Fibroblast of peridontal ligament (primary cell): Measurements from ENCODE around the gene RTCA.
"Not testable (repeated sequence)": the region's sequence is repeated elsewhere in the genome, so short reads cannot be mapped to it uniquely, and the experiment has no call there.

Source experiments
- DNase-seq: peaks from one replicate; pipeline ENCODE4 v3.0.0-alpha.2; 2010; ENCODE audit errors: extremely low read depth

Gene RTCA

GRCh38 chr1:100261686-100262085 lies 4.3 kb upstream of the RTCA start:
- no peak for DNase-seq

DNA sequence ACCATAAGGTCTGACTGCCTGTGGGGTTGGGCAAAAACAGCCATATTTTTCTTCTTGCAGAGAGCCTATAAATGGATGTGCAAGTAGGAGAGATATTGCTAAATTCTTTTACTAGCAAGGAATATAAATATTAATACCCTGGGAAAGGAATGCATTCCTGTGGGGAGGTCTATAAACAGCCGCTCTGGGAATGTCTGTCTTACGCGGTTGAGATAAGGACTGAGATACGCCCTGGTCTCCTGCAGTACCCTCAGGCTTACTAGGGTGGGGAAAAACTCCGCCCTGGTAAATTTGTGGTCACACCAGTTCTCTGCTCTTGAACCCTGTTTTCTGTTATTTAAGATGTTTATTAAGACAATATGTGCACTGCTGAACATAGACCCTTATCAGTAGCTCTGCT lies 1.9 kb upstream of the RTCA start:
- DNase-seq: not testable (repeated sequence)

GRCh38 chr1:100265562-100265930 lies 470 bp upstream of the RTCA start:
- DNase-seq: peak; percentile 56

- peak; percentile 3 for DNase-seq
These were observed 725 bp downstream of the RTCA start for GRCh38 chr1:100266741-100267140.

DNA sequence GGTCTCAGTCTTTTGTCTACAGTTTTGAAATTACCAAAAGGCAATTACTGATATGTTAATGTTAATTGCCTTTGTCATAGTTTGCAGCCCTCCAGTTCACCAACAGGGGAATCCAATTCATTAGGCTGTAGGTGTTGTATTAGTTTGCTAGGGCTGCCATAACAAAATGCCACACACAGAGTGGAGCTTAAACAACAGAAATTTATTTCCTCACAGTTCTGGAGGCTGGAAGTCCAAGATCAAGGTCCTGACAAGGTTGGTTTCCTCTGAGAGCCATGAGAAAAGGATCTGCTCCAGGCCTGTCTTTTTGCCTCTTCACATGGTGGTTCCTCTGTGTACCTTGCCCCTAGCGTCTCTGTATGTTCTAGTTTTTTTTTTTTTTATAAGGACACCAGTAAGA lies 1.3 kb downstream of the RTCA start:
- DNase-seq: no peak

DNA sequence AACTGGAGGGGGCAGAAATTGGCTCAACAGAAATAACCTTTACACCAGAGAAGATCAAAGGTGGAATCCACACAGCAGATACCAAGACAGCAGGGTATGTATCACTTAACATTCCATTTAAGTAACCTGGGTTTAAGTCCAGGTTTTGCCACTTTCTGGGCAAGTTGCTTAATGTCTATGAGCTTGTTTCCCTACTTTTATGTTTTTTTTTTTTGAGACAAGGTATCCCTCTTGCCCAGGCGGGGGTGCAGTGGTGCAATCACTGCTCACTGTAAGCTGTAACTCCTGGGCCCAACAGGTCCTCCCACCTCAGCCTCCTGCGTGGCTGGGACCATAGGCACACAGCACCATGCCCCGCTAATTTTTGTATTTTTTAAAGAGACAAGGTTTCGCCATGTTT lies 2.2 kb downstream of the RTCA start:
- no peak for DNase-seq

- DNase-seq: peak; percentile 12
These were observed 11.8 kb downstream of the RTCA start for GRCh38 chr1:100277866-100278265.

GRCh38 chr1:100279358-100279923 lies 13.4 kb downstream of the RTCA start:
- no peak for DNase-seq

- DNase-seq: no peak
These were observed 14.1 kb downstream of the RTCA start for GRCh38 chr1:100279954-100280682.

DNA sequence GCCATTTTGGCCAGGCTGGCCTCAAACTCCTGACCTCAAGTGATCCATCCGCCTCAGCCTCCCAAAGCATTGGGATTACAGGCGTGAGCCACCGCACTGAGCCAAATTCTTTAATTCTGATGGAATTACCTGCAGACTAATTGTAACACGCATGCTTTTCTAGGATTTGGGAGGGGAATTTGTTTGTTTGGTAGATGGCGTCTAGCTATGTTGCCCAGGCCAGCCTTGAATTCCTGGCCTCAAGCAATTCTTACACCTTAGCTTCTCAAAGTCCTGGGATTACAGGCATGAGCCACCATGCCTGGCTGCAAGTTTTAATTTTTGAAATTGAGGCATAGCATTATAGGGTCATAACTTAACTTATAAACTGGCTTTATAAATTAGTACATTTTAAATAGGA lies 18.6 kb downstream of the RTCA start:
- DNase-seq: no peak

DNA sequence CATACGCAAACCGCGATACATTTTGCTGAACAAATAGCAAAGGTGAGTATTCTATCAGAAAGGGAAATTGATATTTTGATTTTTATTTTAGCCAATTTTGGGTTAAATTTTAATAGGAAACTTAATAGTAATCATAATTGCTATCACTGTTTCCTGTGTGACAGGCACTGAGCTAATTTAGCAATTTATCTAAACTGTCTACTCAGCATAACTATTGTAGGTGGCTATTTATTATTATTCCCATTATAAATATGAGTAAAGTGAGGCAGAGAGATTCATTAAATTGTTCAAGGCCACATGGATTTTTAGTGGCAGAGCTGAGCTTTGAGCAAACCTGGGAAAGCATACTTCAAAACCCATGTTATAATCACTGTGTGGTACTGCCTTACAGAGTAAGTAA lies 21.1 kb downstream of the RTCA start:
- no peak for DNase-seq

DNA sequence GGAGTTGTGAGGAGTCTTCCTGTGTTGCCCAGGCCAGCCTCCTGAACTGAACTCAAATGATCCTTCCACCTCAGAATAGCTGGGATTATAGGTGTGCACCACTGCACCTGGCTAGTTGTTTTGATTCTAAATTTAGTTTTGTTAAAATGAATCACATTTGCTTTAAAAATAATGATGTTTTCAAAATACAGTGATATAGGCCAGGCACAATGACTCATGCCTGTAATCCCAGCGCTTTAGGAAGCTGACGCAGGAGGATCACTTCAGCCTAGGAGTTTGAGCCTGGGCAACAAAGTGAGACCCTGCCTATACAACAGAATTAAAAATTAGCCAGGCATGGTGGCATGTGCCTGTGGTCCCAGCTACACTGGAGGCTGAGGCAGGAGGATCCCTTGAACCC lies 24.3 kb downstream of the RTCA start:
- no peak for DNase-seq

DNA sequence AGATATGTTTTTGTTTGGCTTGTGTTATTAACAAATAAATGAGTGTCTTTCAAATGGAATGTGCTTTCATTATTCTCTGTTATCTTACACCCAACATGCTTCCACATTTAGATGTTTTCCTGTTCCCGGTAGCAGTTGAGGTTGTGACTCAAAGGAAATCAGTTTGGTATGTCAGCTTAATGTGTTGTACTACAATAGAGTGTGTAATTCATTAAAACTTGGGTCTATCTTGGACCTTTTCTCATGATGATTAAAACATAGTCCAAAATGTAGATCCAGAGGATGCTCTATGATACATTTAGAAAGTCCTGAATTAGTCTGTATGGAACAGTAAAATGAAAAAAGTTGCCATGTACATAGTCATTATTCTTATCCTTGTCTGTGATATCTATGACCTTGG lies 26.7 kb downstream of the RTCA start:
- DNase-seq: no peak

GRCh38 chr1:100296140-100296539 lies 30.1 kb downstream of the RTCA start:
- no peak for DNase-seq

- DNase-seq: not testable (repeated sequence)
These were observed 31.0 kb downstream of the RTCA start for GRCh38 chr1:100296997-100297396.

GRCh38 chr1:100298512-100298911 lies 32.5 kb downstream of the RTCA start:
- DNase-seq: no peak

DNA sequence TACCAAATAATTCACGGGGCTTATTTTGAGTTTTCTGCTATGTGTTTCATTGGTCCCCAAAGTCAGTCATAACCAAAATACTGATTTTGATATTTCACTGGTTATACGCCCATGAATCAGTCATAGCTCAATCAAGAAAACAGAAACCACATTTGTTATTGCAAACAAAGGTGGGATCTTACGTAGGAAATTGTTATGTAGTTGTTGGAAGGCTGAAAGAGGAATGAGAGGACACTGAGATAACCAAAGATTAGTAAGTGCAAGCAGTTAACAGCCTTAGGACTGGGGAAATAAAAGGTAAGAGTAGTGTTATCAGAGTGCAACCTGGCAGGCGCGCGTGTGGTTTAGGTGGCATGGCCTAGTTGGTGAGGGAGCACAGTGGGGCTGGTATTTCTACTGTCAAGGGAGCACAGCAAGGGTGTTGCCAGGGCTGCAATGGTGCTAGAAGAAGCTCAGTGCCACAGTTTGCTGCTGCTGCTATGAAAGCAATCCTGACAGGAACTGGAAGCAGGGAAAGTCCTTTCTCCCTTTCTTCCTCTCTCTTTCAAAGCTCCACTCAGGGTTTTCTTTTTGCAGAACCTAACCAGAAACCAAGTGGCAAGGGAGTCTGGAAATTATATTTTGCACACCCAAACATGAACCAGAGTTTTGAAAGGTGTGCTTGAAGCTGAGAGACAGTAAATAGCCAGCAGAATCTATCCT lies 33.7 kb downstream of the RTCA start:
- no peak for DNase-seq

DNA sequence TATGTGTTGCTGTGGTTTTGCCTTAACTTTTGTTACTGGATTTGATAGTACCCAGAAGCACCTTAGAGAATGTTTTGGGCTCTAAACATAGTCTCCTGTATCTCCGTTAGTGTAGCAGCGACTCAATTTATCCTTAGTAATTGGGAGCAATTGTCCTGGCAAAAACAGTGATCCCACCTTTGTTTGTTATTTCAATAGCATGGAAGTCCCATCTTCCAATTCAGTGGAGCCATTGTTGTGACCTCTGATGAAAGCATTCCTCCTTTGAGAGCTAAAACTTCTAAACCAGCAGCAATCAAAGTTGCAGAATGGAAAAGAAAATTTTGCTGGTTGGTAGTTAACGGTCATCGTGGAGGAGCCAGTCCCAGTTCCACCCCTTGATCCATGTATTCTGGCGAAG lies 34.7 kb downstream of the RTCA start:
- no peak for DNase-seq

GRCh38 chr1:100302739-100303138 lies 36.7 kb downstream of the RTCA start:
- peak; percentile 47 for DNase-seq

- no peak for DNase-seq
These were observed 38.2 kb downstream of the RTCA start for GRCh38 chr1:100304227-100304626.

DNA sequence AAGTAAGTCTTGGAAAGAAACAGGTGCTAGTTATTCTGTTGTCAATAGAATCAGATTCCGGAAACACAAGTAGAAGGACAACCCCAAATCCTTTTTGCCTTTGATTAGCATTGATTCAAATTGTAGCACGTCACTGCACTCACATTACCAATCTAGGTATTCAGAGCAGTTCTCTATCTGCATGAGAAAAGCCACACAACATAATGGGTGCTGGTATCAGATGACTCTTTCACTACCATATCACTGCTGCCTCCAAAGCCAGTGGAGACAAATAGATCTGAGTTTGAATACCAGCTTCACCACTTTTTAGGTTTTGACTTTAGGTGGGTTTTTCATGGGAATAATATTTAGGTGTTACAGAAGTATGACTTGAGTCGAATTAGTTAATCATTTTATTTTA lies 38.9 kb downstream of the RTCA start:
- no peak for DNase-seq

DNA sequence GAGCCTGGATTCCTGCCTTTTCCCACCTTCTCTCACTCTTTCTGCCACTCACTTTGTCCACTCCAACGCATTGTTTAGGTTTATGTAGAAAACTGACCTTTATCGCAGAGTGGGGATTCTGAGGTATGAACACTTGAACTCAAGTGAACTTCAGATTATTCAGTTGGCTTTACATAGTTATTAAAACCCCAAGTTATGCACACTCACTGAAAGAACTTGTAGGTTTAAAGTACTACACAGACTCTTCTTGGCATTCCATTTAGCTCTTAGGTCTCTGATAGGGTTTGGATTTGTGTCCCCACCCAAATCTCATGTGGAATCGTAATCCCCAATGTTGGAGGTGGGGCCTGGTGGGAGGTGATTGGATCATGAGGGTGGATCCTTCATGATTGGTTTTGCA lies 39.9 kb downstream of the RTCA start:
- no peak for DNase-seq

DNA sequence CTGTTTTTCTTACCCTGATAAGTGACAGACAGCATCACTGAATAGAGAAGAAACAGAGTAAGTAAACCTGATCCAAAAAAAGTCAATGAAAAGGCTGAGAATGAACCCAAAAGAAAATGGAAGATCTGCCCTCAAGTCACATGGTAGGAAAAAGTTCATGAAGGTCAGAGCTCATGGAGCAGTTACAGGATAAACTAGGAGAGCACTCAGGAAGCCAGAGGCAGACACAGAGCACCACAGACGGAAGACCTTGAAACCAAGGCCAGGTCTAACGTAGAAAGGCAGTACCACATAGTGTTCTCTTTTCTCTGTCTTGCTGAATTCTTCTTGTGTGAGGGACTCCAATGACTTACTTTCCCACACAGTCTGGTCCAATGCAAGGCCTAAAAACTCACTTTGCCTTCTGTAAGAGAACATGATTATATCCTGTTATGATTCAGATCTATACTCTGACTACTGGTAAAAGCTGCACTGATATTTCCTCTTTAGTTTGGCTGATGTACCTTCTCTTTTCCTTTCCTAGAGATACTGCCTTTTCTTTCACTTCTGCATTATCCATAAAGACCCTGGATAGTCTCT lies 40.8 kb downstream of the RTCA start:
- no peak for DNase-seq
